ENCODE data around the gene UAP1.
"Not testable (repeated sequence)": the region's sequence is repeated elsewhere in the genome, so short reads cannot be mapped to it uniquely, and the experiment has no call there.

Gene UAP1

DNA sequence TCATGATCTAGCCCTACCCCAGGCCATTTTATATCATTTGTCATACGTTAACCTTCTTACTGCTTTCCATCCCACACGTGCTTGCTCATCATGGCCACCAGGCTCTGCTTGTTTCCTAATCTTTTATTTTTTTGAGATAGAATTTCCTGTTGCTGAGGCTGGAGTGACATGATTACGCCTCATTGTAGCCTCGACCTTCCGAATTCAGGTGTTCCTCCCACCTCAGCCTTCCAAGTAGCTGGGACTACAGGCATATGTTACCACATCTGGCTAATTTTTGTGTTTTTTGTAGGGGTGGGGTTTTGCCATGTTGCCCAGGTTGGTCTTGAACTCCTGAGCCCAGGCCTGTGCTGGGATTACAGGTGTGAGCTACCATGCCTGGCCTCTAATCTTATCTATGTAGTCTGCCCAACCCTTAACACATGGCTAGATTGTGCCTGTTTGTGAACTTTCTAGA is 3.3 kb downstream of the UAP1 start:
- no peak overlapping the region for H3K9ac ChIP-seq (ENCODE audit: low read length)
- H3K9me3 ChIP-seq (ENCODE audit: control insufficient read depth, insufficient read depth, low read depth, low read length): no peaks in the 10 kb centered on the region
- H3K27ac ChIP-seq (ENCODE audit: low read depth, low read length): no peak overlapping the region
- H3K4me3 ChIP-seq (ENCODE audit: low read depth, low read length): no peak overlapping the region
- H3K27me3 ChIP-seq (ENCODE audit: control insufficient read depth, insufficient read depth, low read length): no peaks in the 10 kb centered on the region
- H3K36me3 ChIP-seq (ENCODE audit: control insufficient read depth, insufficient read depth, low read length): peaks cover 15% of the 10 kb centered on the region; the same call in 1 of the 2 replicates
- H3K4me1 ChIP-seq (ENCODE audit: control insufficient read depth, insufficient read depth, low read length): peaks cover 13% of the 10 kb centered on the region

DNA sequence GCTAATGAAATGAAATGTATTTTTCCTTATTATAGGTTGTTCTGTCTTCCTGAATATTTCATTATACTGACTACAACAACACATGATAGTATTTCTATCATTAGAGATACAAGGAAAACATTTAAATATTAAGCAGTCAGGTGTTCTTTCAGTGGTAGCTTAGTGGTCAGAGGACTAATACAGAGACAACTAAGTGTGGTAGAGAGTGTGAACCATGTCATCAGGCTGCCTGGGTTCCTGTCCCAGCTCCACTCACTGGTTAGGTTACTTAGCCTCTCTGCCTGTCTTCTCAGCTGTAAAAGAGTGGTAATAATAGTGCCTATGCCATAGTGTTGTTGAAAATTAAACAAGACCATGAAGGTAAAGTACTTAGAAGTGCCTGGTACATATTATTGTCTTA is 3.9 kb downstream of the UAP1 start:
- H3K27ac ChIP-seq (ENCODE audit: low read depth, low read length): no peak overlapping the region
- H3K4me1 ChIP-seq (ENCODE audit: control insufficient read depth, insufficient read depth, low read length): peaks cover 11% of the 10 kb centered on the region
- peaks cover 15% of the 10 kb centered on the region; the same call in 1 of the 2 replicates for H3K36me3 ChIP-seq (ENCODE audit: control insufficient read depth, insufficient read depth, low read length)
- no peaks in the 10 kb centered on the region for H3K27me3 ChIP-seq (ENCODE audit: control insufficient read depth, insufficient read depth, low read length)
- H3K4me3 ChIP-seq (ENCODE audit: low read depth, low read length): no peak overlapping the region
- no peaks in the 10 kb centered on the region for H3K9me3 ChIP-seq (ENCODE audit: control insufficient read depth, insufficient read depth, low read depth, low read length)
- no peak overlapping the region for H3K9ac ChIP-seq (ENCODE audit: low read length)

DNA sequence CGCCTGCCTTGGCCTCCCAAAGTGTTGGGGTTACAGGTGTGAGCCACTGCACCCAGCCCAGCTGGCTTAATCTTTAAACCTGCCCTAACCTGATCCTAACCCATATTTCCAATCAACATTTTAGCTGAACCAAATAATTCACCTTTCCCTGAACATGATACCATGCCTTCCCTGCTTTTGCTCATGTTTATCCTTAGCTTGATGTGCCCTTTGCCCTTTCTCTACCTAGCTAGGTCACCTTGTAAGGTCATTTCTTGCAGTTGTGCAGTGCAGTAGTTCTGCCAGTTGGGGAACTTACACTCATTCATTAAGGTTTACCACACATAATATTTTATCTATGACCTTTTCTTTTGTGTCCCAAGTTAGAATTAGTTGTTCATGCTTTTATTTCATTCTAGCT is 5.3 kb downstream of the UAP1 start:
- H3K36me3 ChIP-seq (ENCODE audit: control insufficient read depth, insufficient read depth, low read length): peaks cover 15% of the 10 kb centered on the region; the same call in 1 of the 2 replicates
- no peaks in the 10 kb centered on the region for H3K9me3 ChIP-seq (ENCODE audit: control insufficient read depth, insufficient read depth, low read depth, low read length)
- H3K27me3 ChIP-seq (ENCODE audit: control insufficient read depth, insufficient read depth, low read length): no peaks in the 10 kb centered on the region
- H3K4me1 ChIP-seq (ENCODE audit: control insufficient read depth, insufficient read depth, low read length): peaks cover 7% of the 10 kb centered on the region; the same call in 1 of the 2 replicates
- H3K4me3 ChIP-seq (ENCODE audit: low read depth, low read length): no peak overlapping the region
- no peak overlapping the region for H3K27ac ChIP-seq (ENCODE audit: low read depth, low read length)
- no peak overlapping the region for H3K9ac ChIP-seq (ENCODE audit: low read length)

- H3K9ac ChIP-seq (ENCODE audit: low read length): no peak overlapping the region
- H3K27me3 ChIP-seq (ENCODE audit: control insufficient read depth, insufficient read depth, low read length): no peaks in the 10 kb centered on the region
- H3K4me1 ChIP-seq (ENCODE audit: control insufficient read depth, insufficient read depth, low read length): 0 out of 2 replicates have a peak, but pooled peaks cover 3% of the 10 kb centered on the region
- H3K4me3 ChIP-seq (ENCODE audit: low read depth, low read length): no peak overlapping the region
- H3K36me3 ChIP-seq (ENCODE audit: control insufficient read depth, insufficient read depth, low read length): peaks cover 15% of the 10 kb centered on the region; the same call in 1 of the 2 replicates
- H3K9me3 ChIP-seq (ENCODE audit: control insufficient read depth, insufficient read depth, low read depth, low read length): no peaks in the 10 kb centered on the region
- H3K27ac ChIP-seq (ENCODE audit: low read depth, low read length): no peak overlapping the region
Observed at GRCh38 chr1:162568802-162569201, 7.3 kb downstream of the UAP1 start.

DNA sequence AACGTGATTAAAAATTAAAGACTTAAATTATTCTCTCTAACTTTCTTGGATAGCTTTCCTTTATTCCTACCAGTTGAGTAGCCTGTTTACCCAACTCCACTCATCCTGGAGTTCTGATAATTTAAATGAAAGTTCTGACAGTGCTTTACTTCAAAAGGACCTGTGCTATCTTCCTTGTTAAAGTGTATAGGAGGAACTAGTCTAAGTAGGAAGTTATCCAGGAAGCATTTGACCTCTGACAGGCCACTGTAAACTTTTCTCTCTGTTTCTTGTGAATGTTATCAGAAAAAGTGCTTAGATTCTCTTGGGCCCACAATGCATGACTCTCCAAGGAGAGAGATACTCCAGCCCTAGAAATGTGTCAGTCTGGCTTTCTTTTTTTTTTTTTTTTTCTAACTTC is 9.2 kb downstream of the UAP1 start:
- Histone ChIP-seq H3K9me3 (ENCODE audit: control insufficient read depth, insufficient read depth, low read depth, low read length) (no peaks in the 10 kb centered on the region), H3K36me3 (ENCODE audit: control insufficient read depth, insufficient read depth, low read length) (peaks cover 15% of the 10 kb centered on the region; the same call in 1 of the 2 replicates), H3K4me1 (ENCODE audit: control insufficient read depth, insufficient read depth, low read length) (no peaks in the 10 kb centered on the region), H3K27me3 (ENCODE audit: control insufficient read depth, insufficient read depth, low read length) (no peaks in the 10 kb centered on the region), H3K27ac (ENCODE audit: low read depth, low read length) (no peak overlapping the region), H3K4me3 (ENCODE audit: low read depth, low read length) (no peak overlapping the region), H3K9ac (ENCODE audit: low read length) (no peak overlapping the region)

- not testable (repeated sequence) for H3K9me3 ChIP-seq (ENCODE audit: control insufficient read depth, insufficient read depth, low read depth, low read length); H3K27me3 ChIP-seq (ENCODE audit: control insufficient read depth, insufficient read depth, low read length); H3K27ac ChIP-seq (ENCODE audit: low read depth, low read length); H3K9ac ChIP-seq (ENCODE audit: low read length); H3K4me1 ChIP-seq (ENCODE audit: control insufficient read depth, insufficient read depth, low read length); H3K4me3 ChIP-seq (ENCODE audit: low read depth, low read length)
- H3K36me3 ChIP-seq (ENCODE audit: control insufficient read depth, insufficient read depth, low read length): peaks cover 13% of the 10 kb centered on the region; the same call in 1 of the 2 replicates
Observed at GRCh38 chr1:162571121-162571520, 9.6 kb downstream of the UAP1 start.

GRCh38 chr1:162571696-162572095 is 10.2 kb downstream of the UAP1 start:
- no peaks in the 10 kb centered on the region for H3K9me3 ChIP-seq (ENCODE audit: control insufficient read depth, insufficient read depth, low read depth, low read length)
- H3K9ac ChIP-seq (ENCODE audit: low read length): no peak overlapping the region

GRCh38 chr1:162573136-162573535 is 11.6 kb downstream of the UAP1 start:
- H3K4me3 ChIP-seq (ENCODE audit: low read depth, low read length): no peak overlapping the region
- H3K27me3 ChIP-seq (ENCODE audit: control insufficient read depth, insufficient read depth, low read length): no peaks in the 10 kb centered on the region
- no peaks in the 10 kb centered on the region for H3K9me3 ChIP-seq (ENCODE audit: control insufficient read depth, insufficient read depth, low read depth, low read length)
- no peak overlapping the region for H3K9ac ChIP-seq (ENCODE audit: low read length)
- peaks cover 3% of the 10 kb centered on the region; the same call in 1 of the 2 replicates for H3K36me3 ChIP-seq (ENCODE audit: control insufficient read depth, insufficient read depth, low read length)
- no peak overlapping the region for H3K27ac ChIP-seq (ENCODE audit: low read depth, low read length)
- no peaks in the 10 kb centered on the region for H3K4me1 ChIP-seq (ENCODE audit: control insufficient read depth, insufficient read depth, low read length)

More at GRCh38 chr1:162571696-162572095, 10.2 kb downstream of the UAP1 start:
- no peaks in the 10 kb centered on the region for H3K4me1 ChIP-seq (ENCODE audit: control insufficient read depth, insufficient read depth, low read length)
- no peaks in the 10 kb centered on the region for H3K27me3 ChIP-seq (ENCODE audit: control insufficient read depth, insufficient read depth, low read length)
- H3K4me3 ChIP-seq (ENCODE audit: low read depth, low read length): no peak overlapping the region
- peaks cover 12% of the 10 kb centered on the region; the same call in 1 of the 2 replicates for H3K36me3 ChIP-seq (ENCODE audit: control insufficient read depth, insufficient read depth, low read length)
- no peak overlapping the region for H3K27ac ChIP-seq (ENCODE audit: low read depth, low read length)

GRCh38 chr1:162578071-162578700 is 16.7 kb downstream of the UAP1 start:
- no peak overlapping the region for H3K9ac ChIP-seq (ENCODE audit: low read length)
- H3K27me3 ChIP-seq (ENCODE audit: control insufficient read depth, insufficient read depth, low read length): no peaks in the 10 kb centered on the region
- peaks cover 14% of the 10 kb centered on the region for H3K36me3 ChIP-seq (ENCODE audit: control insufficient read depth, insufficient read depth, low read length)
- no peak overlapping the region for H3K27ac ChIP-seq (ENCODE audit: low read depth, low read length)
- H3K4me1 ChIP-seq (ENCODE audit: control insufficient read depth, insufficient read depth, low read length): no peaks in the 10 kb centered on the region
- no peaks in the 10 kb centered on the region for H3K9me3 ChIP-seq (ENCODE audit: control insufficient read depth, insufficient read depth, low read depth, low read length)
- no peak overlapping the region for H3K4me3 ChIP-seq (ENCODE audit: low read depth, low read length)

DNA sequence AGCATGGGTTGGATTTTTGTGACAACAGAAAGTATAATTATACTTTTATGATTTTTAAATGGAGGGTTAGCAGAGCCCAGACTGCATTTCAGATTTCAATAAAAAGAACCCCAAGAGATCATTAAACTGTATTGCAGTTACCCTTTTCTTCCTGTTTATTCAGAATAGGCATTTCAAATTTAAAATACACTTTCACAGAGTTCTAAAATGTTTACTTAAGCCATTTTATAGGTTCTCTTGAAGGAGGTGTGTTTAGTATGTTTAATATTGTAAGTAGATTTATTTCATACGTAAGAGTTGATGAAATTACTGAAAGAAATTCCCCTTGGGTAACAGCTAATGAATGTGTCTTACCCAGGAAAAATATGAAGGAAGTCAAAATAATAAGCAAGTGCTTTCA is 17.4 kb downstream of the UAP1 start:
- Histone ChIP-seq H3K4me1 (ENCODE audit: control insufficient read depth, insufficient read depth, low read length) (no peaks in the 10 kb centered on the region), H3K4me3 (ENCODE audit: low read depth, low read length) (no peak overlapping the region), H3K36me3 (ENCODE audit: control insufficient read depth, insufficient read depth, low read length) (peaks cover 14% of the 10 kb centered on the region), H3K9ac (ENCODE audit: low read length) (no peak overlapping the region), H3K27me3 (ENCODE audit: control insufficient read depth, insufficient read depth, low read length) (no peaks in the 10 kb centered on the region), H3K27ac (ENCODE audit: low read depth, low read length) (no peak overlapping the region), H3K9me3 (ENCODE audit: control insufficient read depth, insufficient read depth, low read depth, low read length) (no peaks in the 10 kb centered on the region)

- Histone ChIP-seq H3K27ac (ENCODE audit: low read depth, low read length) (no peak overlapping the region), H3K4me1 (ENCODE audit: control insufficient read depth, insufficient read depth, low read length) (no peaks in the 10 kb centered on the region), H3K9me3 (ENCODE audit: control insufficient read depth, insufficient read depth, low read depth, low read length) (no peaks in the 10 kb centered on the region), H3K9ac (ENCODE audit: low read length) (no peak overlapping the region), H3K36me3 (ENCODE audit: control insufficient read depth, insufficient read depth, low read length) (peaks cover 14% of the 10 kb centered on the region), H3K27me3 (ENCODE audit: control insufficient read depth, insufficient read depth, low read length) (no peaks in the 10 kb centered on the region), H3K4me3 (ENCODE audit: low read depth, low read length) (no peak overlapping the region)
Observed at GRCh38 chr1:162580308-162580707, 18.8 kb downstream of the UAP1 start.

Measured in HUES6 (cell line).